ENCODE results near the gene CEPT1.

CEPT1 gene

GRCh38 chr1:111227851-111228747 lies 88.1 kb downstream of the CEPT1 start:
- no peak for DNase-seq (ENCODE audit: low read depth)

- no peak for DNase-seq (ENCODE audit: low read depth)
These were observed 88.7 kb downstream of the CEPT1 start for GRCh38 chr1:111228748-111229126.

GRCh38 chr1:111232134-111232533 lies 92.1 kb downstream of the CEPT1 start:
- no peak for DNase-seq (ENCODE audit: low read depth)

- DNase-seq (ENCODE audit: low read depth): no peak
These were observed 94.2 kb downstream of the CEPT1 start for GRCh38 chr1:111234258-111234657.

Data from activated T-helper 1 cell treated with Interleukin-2 at 50 U/mL for 16 hours (primary cell).